HEK293 (cell line): ENCODE data around the gene EFNA2.

Source experiments
- BCL11B ChIP-seq: fragments of 450-650 bp; formaldehyde crosslinking; IDR thresholded peaks from 2 replicates; pipeline ENCODE4 v1.5.1; 2016; ENCODE audit warnings: low read depth, missing biosample characterization, missing genetic modification characterization
- GLI2 ChIP-seq: fragments of 450-650 bp; formaldehyde crosslinking; IDR thresholded peaks from 2 replicates; pipeline ENCODE4; 2017; ENCODE audit warnings: missing biosample characterization, missing genetic modification characterization, low read depth, borderline replicate concordance
- GLI4 ChIP-seq: fragments of 450-650 bp; formaldehyde crosslinking; IDR thresholded peaks from 2 replicates; pipeline ENCODE4 v1.5.1; 2016; ENCODE audit warnings: missing biosample characterization, missing genetic modification characterization
- MYNN ChIP-seq: fragments of 450-650 bp; formaldehyde crosslinking; IDR thresholded peaks from 2 replicates; pipeline ENCODE4 v1.5.1; 2016; ENCODE audit warnings: missing biosample characterization, missing genetic modification characterization, borderline replicate concordance
- MZF1 ChIP-seq: fragments of 450-650 bp; formaldehyde crosslinking; IDR thresholded peaks from 2 replicates; pipeline ENCODE4 v1.5.1; 2017; ENCODE audit warnings: missing biosample characterization, missing genetic modification characterization, borderline replicate concordance
- WT1 ChIP-seq: fragments of 450-650 bp; formaldehyde crosslinking; IDR thresholded peaks from 2 replicates; pipeline ENCODE4 v1.5.1; 2016; ENCODE audit warnings: missing biosample characterization, missing genetic modification characterization
- ZFP37 ChIP-seq: fragments of 450-650 bp; formaldehyde crosslinking; IDR thresholded peaks from 2 replicates; pipeline ENCODE4 v1.5.1; 2016; ENCODE audit warnings: missing biosample characterization, missing genetic modification characterization
- ZNF10 ChIP-seq: fragments of 450-650 bp; formaldehyde crosslinking; IDR thresholded peaks from 2 replicates; pipeline ENCODE4 v1.5.1; 2017; ENCODE audit warnings: missing biosample characterization, missing genetic modification characterization
- ZNF138 ChIP-seq: fragments of 450-650 bp; formaldehyde crosslinking; IDR thresholded peaks from 2 replicates; pipeline ENCODE4 v1.5.1; 2016; ENCODE audit warnings: missing biosample characterization, missing genetic modification characterization, borderline replicate concordance
- ZNF174 ChIP-seq: fragments of 450-650 bp; formaldehyde crosslinking; IDR thresholded peaks from 2 replicates; pipeline ENCODE4 v1.5.0; 2017; ENCODE audit warnings: missing biosample characterization, mild to moderate bottlenecking, missing genetic modification characterization
- ZNF214 ChIP-seq: fragments of 450-650 bp; formaldehyde crosslinking; IDR thresholded peaks from 2 replicates; pipeline ENCODE4 v1.5.1; 2017; ENCODE audit warnings: missing biosample characterization, mild to moderate bottlenecking, missing genetic modification characterization, borderline replicate concordance
- ZNF239 ChIP-seq: fragments of 450-650 bp; formaldehyde crosslinking; IDR thresholded peaks from 2 replicates; pipeline ENCODE4 v1.5.1; 2016; ENCODE audit warnings: missing biosample characterization, missing genetic modification characterization
- ZNF292 ChIP-seq: fragments of 450-650 bp; formaldehyde crosslinking; IDR thresholded peaks from 2 replicates; pipeline ENCODE4 v1.5.1; 2016; ENCODE audit warnings: low read depth, missing biosample characterization, missing genetic modification characterization, borderline replicate concordance
- ZNF423 ChIP-seq: fragments of 450-650 bp; formaldehyde crosslinking; IDR thresholded peaks from 2 replicates; pipeline ENCODE4 v1.5.1; 2016; ENCODE audit warnings: missing biosample characterization, missing genetic modification characterization
- ZNF433 ChIP-seq: fragments of 450-650 bp; formaldehyde crosslinking; IDR thresholded peaks from 2 replicates; pipeline ENCODE4 v1.5.1; 2016; ENCODE audit warnings: missing biosample characterization, missing genetic modification characterization, low read depth
- ZNF473 ChIP-seq: fragments of 450-650 bp; formaldehyde crosslinking; IDR thresholded peaks from 2 replicates; pipeline ENCODE4 v1.5.1; 2017; ENCODE audit warnings: missing biosample characterization, missing genetic modification characterization
- ZNF510 ChIP-seq: fragments of 450-650 bp; formaldehyde crosslinking; IDR thresholded peaks from 2 replicates; pipeline ENCODE4 v1.5.1; 2018; ENCODE audit warnings: mild to moderate bottlenecking, missing genetic modification characterization, missing biosample characterization; ENCODE audit not compliant: insufficient replicate concordance
- ZNF529 ChIP-seq: fragments of 450-650 bp; formaldehyde crosslinking; IDR thresholded peaks from 2 replicates; pipeline ENCODE4 v1.5.1; 2017; ENCODE audit warnings: missing genetic modification characterization, missing biosample characterization; ENCODE audit not compliant: insufficient replicate concordance
- ZNF560 ChIP-seq: fragments of 450-650 bp; formaldehyde crosslinking; IDR thresholded peaks from 2 replicates; pipeline ENCODE4 v1.5.1; 2017; ENCODE audit warnings: missing biosample characterization, missing genetic modification characterization, borderline replicate concordance
- ZNF654 ChIP-seq: fragments of 450-650 bp; formaldehyde crosslinking; IDR thresholded peaks from 2 replicates; pipeline ENCODE4 v1.5.1; 2016; ENCODE audit warnings: low read depth, missing biosample characterization, missing genetic modification characterization
- ZNF747 ChIP-seq: fragments of 450-650 bp; formaldehyde crosslinking; IDR thresholded peaks from 2 replicates; pipeline ENCODE4 v1.5.1; 2016; ENCODE audit warnings: missing biosample characterization, missing genetic modification characterization
- ZSCAN16 ChIP-seq: fragments of 450-650 bp; formaldehyde crosslinking; IDR thresholded peaks from 2 replicates; pipeline ENCODE4 v1.5.1; 2016; ENCODE audit warnings: missing biosample characterization, missing genetic modification characterization
- TF ChIP-seq, protein P1 (sequence below): fragments of 450-650 bp; formaldehyde crosslinking; IDR thresholded peaks from 2 replicates; pipeline ENCODE4 v1.5.1; 2016; ENCODE audit warnings: missing biosample characterization, missing genetic modification characterization
- TF ChIP-seq, protein P2 (sequence below): fragments of 450-650 bp; formaldehyde crosslinking; IDR thresholded peaks from 2 replicates; pipeline ENCODE4 v1.5.1; 2017; ENCODE audit warnings: missing biosample characterization, missing genetic modification characterization
- TF ChIP-seq, protein P3 (sequence below): fragments of 450-650 bp; formaldehyde crosslinking; IDR thresholded peaks from 2 replicates; pipeline ENCODE4 v1.5.1; 2016; ENCODE audit warnings: missing biosample characterization, missing genetic modification characterization
- TF ChIP-seq, protein P4 (sequence below): fragments of 450-650 bp; formaldehyde crosslinking; IDR thresholded peaks from 2 replicates; pipeline ENCODE4 v1.5.1; 2016; ENCODE audit warnings: missing biosample characterization, missing genetic modification characterization
- TF ChIP-seq, protein P5 (sequence below): fragments of 450-650 bp; formaldehyde crosslinking; IDR thresholded peaks from 2 replicates; pipeline ENCODE4 v1.5.1; 2017; ENCODE audit warnings: missing biosample characterization, missing genetic modification characterization
- TF ChIP-seq, protein P6 (sequence below): IDR thresholded peaks from 2 replicates; pipeline ENCODE4 v1.6.1; 2011; ENCODE audit warnings: mild to moderate bottlenecking, low read depth, low read length, borderline replicate concordance

The EFNA2 gene

DNA sequence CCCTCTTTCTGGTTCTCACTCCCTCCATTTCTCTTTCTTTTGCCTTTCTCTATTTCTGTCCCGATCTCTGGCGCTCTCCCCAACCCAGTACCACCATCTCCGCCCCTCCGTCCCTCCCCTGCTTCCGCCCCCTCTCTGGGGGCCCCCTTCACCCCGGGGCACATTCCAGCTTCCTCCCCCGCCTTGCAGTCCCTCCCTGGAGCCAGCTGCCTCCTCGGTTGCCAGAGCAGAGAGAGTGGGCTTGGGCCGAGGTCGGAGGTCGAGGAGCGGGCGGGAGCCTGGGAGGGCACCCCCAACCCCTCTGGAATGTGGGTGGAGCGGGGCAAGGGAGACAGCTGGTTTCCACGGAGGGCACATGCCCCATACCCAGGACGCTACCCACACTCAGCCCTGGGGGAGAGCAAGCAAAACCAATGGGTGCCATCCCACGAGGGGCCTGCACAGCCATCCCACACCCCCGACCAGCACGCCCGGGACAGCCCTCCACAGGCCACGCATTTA, 23.0 kb upstream of the EFNA2 start (continued):
- TF ChIP-seq ZNF423 (tag by site-specific recombination) (no peak), ZNF747 (no peak), ZNF473 (tag by site-specific recombination) (no peak), ZNF529 (no peak), GLI4 (tag by site-specific recombination) (no peak), ZNF10 (tag by site-specific recombination) (no peak), MYNN (tag by site-specific recombination) (no peak), ZNF654 (no peak), ZNF174 (tag by site-specific recombination) (no peak), ZNF510 (no peak), GLI2 (no peak), ZNF433 (tag by site-specific recombination) (no peak), ZNF292 (no peak), BCL11B (tag by site-specific recombination) (peak; percentile 82; the same call in 1 of the 2 replicates), ZNF560 (no peak), ZNF239 (tag by site-specific recombination) (no peak), ZFP37 (tag by site-specific recombination) (no peak), WT1 (0 out of 2 replicates have a peak, but pooled peaks have one; percentile 16), ZSCAN16 (tag by site-specific recombination) (no peak), ZNF138 (tag by site-specific recombination) (no peak), ZNF214 (tag by site-specific recombination) (no peak), MZF1 (tag by site-specific recombination) (no peak)
- TF ChIP-seq, protein P1, sequence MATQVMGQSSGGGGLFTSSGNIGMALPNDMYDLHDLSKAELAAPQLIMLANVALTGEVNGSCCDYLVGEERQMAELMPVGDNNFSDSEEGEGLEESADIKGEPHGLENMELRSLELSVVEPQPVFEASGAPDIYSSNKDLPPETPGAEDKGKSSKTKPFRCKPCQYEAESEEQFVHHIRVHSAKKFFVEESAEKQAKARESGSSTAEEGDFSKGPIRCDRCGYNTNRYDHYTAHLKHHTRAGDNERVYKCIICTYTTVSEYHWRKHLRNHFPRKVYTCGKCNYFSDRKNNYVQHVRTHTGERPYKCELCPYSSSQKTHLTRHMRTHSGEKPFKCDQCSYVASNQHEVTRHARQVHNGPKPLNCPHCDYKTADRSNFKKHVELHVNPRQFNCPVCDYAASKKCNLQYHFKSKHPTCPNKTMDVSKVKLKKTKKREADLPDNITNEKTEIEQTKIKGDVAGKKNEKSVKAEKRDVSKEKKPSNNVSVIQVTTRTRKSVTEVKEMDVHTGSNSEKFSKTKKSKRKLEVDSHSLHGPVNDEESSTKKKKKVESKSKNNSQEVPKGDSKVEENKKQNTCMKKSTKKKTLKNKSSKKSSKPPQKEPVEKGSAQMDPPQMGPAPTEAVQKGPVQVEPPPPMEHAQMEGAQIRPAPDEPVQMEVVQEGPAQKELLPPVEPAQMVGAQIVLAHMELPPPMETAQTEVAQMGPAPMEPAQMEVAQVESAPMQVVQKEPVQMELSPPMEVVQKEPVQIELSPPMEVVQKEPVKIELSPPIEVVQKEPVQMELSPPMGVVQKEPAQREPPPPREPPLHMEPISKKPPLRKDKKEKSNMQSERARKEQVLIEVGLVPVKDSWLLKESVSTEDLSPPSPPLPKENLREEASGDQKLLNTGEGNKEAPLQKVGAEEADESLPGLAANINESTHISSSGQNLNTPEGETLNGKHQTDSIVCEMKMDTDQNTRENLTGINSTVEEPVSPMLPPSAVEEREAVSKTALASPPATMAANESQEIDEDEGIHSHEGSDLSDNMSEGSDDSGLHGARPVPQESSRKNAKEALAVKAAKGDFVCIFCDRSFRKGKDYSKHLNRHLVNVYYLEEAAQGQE (tag by site-specific recombination), result no peak
- TF ChIP-seq, protein P2, sequence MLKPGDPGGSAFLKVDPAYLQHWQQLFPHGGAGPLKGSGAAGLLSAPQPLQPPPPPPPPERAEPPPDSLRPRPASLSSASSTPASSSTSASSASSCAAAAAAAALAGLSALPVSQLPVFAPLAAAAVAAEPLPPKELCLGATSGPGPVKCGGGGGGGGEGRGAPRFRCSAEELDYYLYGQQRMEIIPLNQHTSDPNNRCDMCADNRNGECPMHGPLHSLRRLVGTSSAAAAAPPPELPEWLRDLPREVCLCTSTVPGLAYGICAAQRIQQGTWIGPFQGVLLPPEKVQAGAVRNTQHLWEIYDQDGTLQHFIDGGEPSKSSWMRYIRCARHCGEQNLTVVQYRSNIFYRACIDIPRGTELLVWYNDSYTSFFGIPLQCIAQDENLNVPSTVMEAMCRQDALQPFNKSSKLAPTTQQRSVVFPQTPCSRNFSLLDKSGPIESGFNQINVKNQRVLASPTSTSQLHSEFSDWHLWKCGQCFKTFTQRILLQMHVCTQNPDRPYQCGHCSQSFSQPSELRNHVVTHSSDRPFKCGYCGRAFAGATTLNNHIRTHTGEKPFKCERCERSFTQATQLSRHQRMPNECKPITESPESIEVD, result no peak
- TF ChIP-seq, protein P3, sequence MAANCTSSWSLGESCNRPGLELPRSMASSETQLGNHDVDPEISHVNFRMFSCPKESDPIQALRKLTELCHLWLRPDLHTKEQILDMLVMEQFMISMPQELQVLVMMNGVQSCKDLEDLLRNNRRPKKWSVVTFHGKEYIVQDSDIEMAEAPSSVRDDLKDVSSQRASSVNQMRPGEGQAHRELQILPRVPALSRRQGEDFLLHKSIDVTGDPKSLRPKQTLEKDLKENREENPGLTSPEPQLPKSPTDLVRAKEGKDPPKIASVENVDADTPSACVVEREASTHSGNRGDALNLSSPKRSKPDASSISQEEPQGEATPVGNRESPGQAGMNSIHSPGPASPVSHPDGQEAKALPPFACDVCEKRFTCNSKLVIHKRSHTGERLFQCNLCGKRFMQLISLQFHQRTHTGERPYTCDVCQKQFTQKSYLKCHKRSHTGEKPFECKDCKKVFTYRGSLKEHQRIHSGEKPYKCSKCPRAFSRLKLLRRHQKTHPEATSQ (tag by site-specific recombination), result no peak
- TF ChIP-seq, protein P4, sequence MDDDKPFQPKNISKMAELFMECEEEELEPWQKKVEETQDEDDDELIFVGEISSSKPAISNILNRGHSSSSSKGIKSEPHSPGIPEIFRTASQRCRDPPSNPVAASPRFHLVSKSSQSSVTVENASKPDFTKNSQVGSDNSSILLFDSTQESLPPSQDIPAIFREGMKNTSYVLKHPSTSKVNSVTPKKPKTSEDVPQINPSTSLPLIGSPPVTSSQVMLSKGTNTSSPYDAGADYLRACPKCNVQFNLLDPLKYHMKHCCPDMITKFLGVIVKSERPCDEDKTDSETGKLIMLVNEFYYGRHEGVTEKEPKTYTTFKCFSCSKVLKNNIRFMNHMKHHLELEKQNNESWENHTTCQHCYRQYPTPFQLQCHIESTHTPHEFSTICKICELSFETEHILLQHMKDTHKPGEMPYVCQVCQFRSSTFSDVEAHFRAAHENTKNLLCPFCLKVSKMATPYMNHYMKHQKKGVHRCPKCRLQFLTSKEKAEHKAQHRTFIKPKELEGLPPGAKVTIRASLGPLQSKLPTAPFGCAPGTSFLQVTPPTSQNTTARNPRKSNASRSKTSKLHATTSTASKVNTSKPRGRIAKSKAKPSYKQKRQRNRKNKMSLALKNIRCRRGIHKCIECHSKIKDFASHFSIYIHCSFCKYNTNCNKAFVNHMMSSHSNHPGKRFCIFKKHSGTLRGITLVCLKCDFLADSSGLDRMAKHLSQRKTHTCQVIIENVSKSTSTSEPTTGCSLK, result no peak
- TF ChIP-seq, protein P5, sequence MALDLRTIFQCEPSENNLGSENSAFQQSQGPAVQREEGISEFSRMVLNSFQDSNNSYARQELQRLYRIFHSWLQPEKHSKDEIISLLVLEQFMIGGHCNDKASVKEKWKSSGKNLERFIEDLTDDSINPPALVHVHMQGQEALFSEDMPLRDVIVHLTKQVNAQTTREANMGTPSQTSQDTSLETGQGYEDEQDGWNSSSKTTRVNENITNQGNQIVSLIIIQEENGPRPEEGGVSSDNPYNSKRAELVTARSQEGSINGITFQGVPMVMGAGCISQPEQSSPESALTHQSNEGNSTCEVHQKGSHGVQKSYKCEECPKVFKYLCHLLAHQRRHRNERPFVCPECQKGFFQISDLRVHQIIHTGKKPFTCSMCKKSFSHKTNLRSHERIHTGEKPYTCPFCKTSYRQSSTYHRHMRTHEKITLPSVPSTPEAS, result no peak
- TF ChIP-seq, protein P6, sequence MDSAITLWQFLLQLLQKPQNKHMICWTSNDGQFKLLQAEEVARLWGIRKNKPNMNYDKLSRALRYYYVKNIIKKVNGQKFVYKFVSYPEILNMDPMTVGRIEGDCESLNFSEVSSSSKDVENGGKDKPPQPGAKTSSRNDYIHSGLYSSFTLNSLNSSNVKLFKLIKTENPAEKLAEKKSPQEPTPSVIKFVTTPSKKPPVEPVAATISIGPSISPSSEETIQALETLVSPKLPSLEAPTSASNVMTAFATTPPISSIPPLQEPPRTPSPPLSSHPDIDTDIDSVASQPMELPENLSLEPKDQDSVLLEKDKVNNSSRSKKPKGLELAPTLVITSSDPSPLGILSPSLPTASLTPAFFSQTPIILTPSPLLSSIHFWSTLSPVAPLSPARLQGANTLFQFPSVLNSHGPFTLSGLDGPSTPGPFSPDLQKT, result no peak
